ENCODE measurements around the gene ALS2. TPM values are rescaled to one million over a fixed set of nuclear protein-coding genes. Genes with fewer than 3 reads are reported as not detected.
"Not testable (repeated sequence)": the region's sequence is repeated elsewhere in the genome, so short reads cannot be mapped to it uniquely, and the experiment has no call there.

The ALS2 gene
- 16.5 TPM for total RNA-seq

GRCh38 chr2:201780674-201781493 lies at the start of gene ALS2:
Gene ALS2, minus strand, starts transcription at chr2:201780933. Its CDS starts 12,048 bp downstream, at chr2:201768885.
- DNase-seq (ENCODE audit: low spot score) = peak; percentile 97

- no peak for DNase-seq (ENCODE audit: low spot score)
Measured at GRCh38 chr2:201828220-201828619, 47.5 kb upstream of the ALS2 start.

GRCh38 chr2:201827621-201828020 lies 46.9 kb upstream of the ALS2 start:
- DNase-seq (ENCODE audit: low spot score) = no peak

GRCh38 chr2:201824212-201824611 lies 43.5 kb upstream of the ALS2 start:
- DNase-seq (ENCODE audit: low spot score) = no peak

- DNase-seq (ENCODE audit: low spot score) = no peak
Measured at GRCh38 chr2:201821080-201821479, 40.3 kb upstream of the ALS2 start.

- no peak for DNase-seq (ENCODE audit: low spot score)
Measured at GRCh38 chr2:201820383-201821007, 39.8 kb upstream of the ALS2 start.

- no peak for DNase-seq (ENCODE audit: low spot score)
Measured at GRCh38 chr2:201816657-201817575, 36.2 kb upstream of the ALS2 start.

- DNase-seq (ENCODE audit: low spot score) = no peak
Measured at GRCh38 chr2:201813996-201814760, 33.4 kb upstream of the ALS2 start.

- DNase-seq (ENCODE audit: low spot score) = not testable (repeated sequence)
Measured at GRCh38 chr2:201810604-201811003, 29.9 kb upstream of the ALS2 start.

GRCh38 chr2:201809633-201810032 lies 28.9 kb upstream of the ALS2 start:
- no peak for DNase-seq (ENCODE audit: low spot score)

GRCh38 chr2:201808027-201808426 lies 27.3 kb upstream of the ALS2 start:
- no peak for DNase-seq (ENCODE audit: low spot score)

- peak; percentile 53 for DNase-seq (ENCODE audit: low spot score)
Measured at GRCh38 chr2:201807452-201807999, 26.8 kb upstream of the ALS2 start.

- DNase-seq (ENCODE audit: low spot score) = no peak
Measured at GRCh38 chr2:201806442-201807170, 25.9 kb upstream of the ALS2 start, which contains the start of gene CDK15. Gene CDK15, plus strand, starts transcription at chr2:201806537. Its CDS starts 128 bp downstream, at chr2:201806665.

GRCh38 chr2:201798914-201799285 lies 18.2 kb upstream of the ALS2 start:
- not testable (repeated sequence) for DNase-seq (ENCODE audit: low spot score)

GRCh38 chr2:201798252-201798913 lies 17.6 kb upstream of the ALS2 start:
- no peak for DNase-seq (ENCODE audit: low spot score)

- no peak for DNase-seq (ENCODE audit: low spot score)
Measured at GRCh38 chr2:201797175-201797840, 16.6 kb upstream of the ALS2 start.

GRCh38 chr2:201796478-201796865 lies 15.7 kb upstream of the ALS2 start:
- no peak for DNase-seq (ENCODE audit: low spot score)

- DNase-seq (ENCODE audit: low spot score) = no peak
Measured at GRCh38 chr2:201795607-201796477, 15.1 kb upstream of the ALS2 start.

All from ureter (tissue), 1 donor.